Trophoblast cell (in vitro differentiated cells and primary cell): Measurements from ENCODE around the gene ASPSCR1.
"Not testable (repeated sequence)": the region's sequence is repeated elsewhere in the genome, so short reads cannot be mapped to it uniquely, and the experiment has no call there.

Source experiments
- DNase-seq, 2 donors: peaks; one replicate each; pipeline ENCODE4 v3.0.0-alpha.2; 2016
- H2AFZ ChIP-seq: 2 replicates; pipeline ENCODE4 v1.6.1; 2013; ENCODE audit warnings: low read length, moderate library complexity, mild to moderate bottlenecking; ENCODE audit not compliant: insufficient read depth, poor library complexity
- H2AK5ac ChIP-seq: 2 replicates; pipeline ENCODE4 v1.6.1; 2013; ENCODE audit warnings: mild to moderate bottlenecking, low read length
- H2BK120ac ChIP-seq: 2 replicates; pipeline ENCODE4 v1.6.1; 2013; ENCODE audit warnings: low read length, mild to moderate bottlenecking, moderate library complexity; ENCODE audit not compliant: insufficient read depth, poor library complexity
- H2BK12ac ChIP-seq: 2 replicates; pipeline ENCODE4 v1.6.1; 2013; ENCODE audit warnings: mild to moderate bottlenecking, low read length, moderate library complexity
- H2BK5ac ChIP-seq: 2 replicates; pipeline ENCODE4 v1.6.1; 2013; ENCODE audit warnings: low read length, low read depth, moderate library complexity, mild to moderate bottlenecking; ENCODE audit not compliant: poor library complexity
- H3K14ac ChIP-seq: 2 replicates; pipeline ENCODE4 v1.6.1; 2013; ENCODE audit warnings: mild to moderate bottlenecking, low read length
- H3K18ac ChIP-seq: 2 replicates; pipeline ENCODE4 v1.6.1; 2013; ENCODE audit warnings: mild to moderate bottlenecking, low read length
- H3K23ac ChIP-seq: 2 replicates; pipeline ENCODE4 v1.6.1; 2013; ENCODE audit warnings: low read length
- H3K27ac ChIP-seq: 2 replicates; pipeline ENCODE4 v1.5.1; 2013; ENCODE audit warnings: low read depth, mild to moderate bottlenecking, inconsistent platforms, low read length, moderate library complexity
- H3K27me3 ChIP-seq: 2 replicates; pipeline ENCODE4 v1.6.1; 2013; ENCODE audit warnings: inconsistent platforms, mild to moderate bottlenecking, low read length, moderate library complexity; ENCODE audit not compliant: insufficient read depth
- H3K36me3 ChIP-seq, 2 experiments: 1 replicate in 1 of 2; 2 replicates in 1 of 2; pipeline ENCODE4 v1.6.1; 2013; ENCODE audit warnings: low read length in 2 of 2, mild to moderate bottlenecking in 2 of 2, moderate library complexity in 1 of 2; ENCODE audit not compliant: insufficient read depth in 2 of 2, control insufficient read depth in 1 of 2
- H3K4ac ChIP-seq: 2 replicates; pipeline ENCODE4 v1.6.1; 2013; ENCODE audit warnings: low read depth, mild to moderate bottlenecking, low read length, moderate library complexity
- H3K4me1 ChIP-seq, 2 experiments: 1 replicate in 1 of 2; 2 replicates in 1 of 2; pipeline ENCODE4 v1.6.1; 2013; ENCODE audit warnings: low read length in 2 of 2, mild to moderate bottlenecking in 2 of 2, moderate library complexity in 1 of 2; ENCODE audit not compliant: insufficient read depth in 2 of 2, control insufficient read depth in 1 of 2
- H3K4me2 ChIP-seq: 2 replicates; pipeline ENCODE4 v1.6.1; 2013; ENCODE audit warnings: inconsistent platforms, mild to moderate bottlenecking, low read length, moderate library complexity
- H3K4me3 ChIP-seq: 2 replicates; pipeline ENCODE4 v1.5.1; 2013; ENCODE audit warnings: mild to moderate bottlenecking, low read depth, low read length, inconsistent platforms
- H3K79me1 ChIP-seq: one replicate; pipeline ENCODE4 v1.6.1; 2013; ENCODE audit warnings: low read length
- H3K79me2 ChIP-seq: 2 replicates; pipeline ENCODE4 v1.6.1; 2013; ENCODE audit warnings: low read length, mild to moderate bottlenecking; ENCODE audit not compliant: control insufficient read depth, insufficient read depth, poor library complexity
- H3K9ac ChIP-seq: 2 replicates; pipeline ENCODE4 v1.6.1; 2013; ENCODE audit warnings: mild to moderate bottlenecking, low read length
- H3K9me3 ChIP-seq: 2 replicates; pipeline ENCODE4 v1.6.1; 2013; ENCODE audit warnings: low read depth, mild to moderate bottlenecking, control low read depth, inconsistent platforms, low read length; ENCODE audit not compliant: insufficient read depth
- H4K12ac ChIP-seq: 2 replicates; pipeline ENCODE4 v1.6.1; 2013; ENCODE audit warnings: low read depth, mild to moderate bottlenecking, low read length, moderate library complexity
- H4K8ac ChIP-seq: 2 replicates; pipeline ENCODE4 v1.6.1; 2013; ENCODE audit warnings: low read depth, mild to moderate bottlenecking, low read length, moderate library complexity
- H4K91ac ChIP-seq: one replicate; pipeline ENCODE4 v1.6.1; 2013; ENCODE audit warnings: low read depth, mild to moderate bottlenecking, low read length, moderate library complexity
- WGBS: extraction: QIAGEN DNeasy Blood & Tissue Kit; methylation state at CpG from one replicate; pipeline ENCODE4 v1.1.7; 2013; ENCODE audit warnings: missing lambda C conversion rate; ENCODE audit not compliant: insufficient read length, insufficient coverage; ENCODE audit errors: extremely low coverage; 5-methylcytosine and 5-hydroxymethylcytosine counted together

Gene ASPSCR1

DNA sequence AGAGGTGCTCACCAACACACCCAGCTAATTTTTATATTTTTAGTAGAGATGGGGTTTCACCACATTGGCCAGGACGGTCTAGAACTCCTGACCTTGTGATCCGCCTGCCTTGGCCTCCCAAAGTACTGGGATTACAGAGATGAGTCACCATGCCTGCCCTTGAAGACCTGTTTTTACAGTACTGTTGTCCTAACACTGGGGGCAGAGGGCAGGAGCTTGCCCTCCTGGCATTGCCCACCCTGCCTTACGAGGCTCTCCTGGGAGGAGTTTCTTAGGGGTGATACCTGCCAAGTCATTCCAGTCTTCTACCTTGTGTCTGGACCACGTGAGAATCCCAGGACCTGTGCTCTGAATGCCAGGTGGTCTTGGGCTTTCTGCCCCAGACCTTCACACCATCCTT lies 2.7 kb downstream of the ASPSCR1 start:
- Histone ChIP-seq H3K4me2 (no peak overlapping the region), H2AFZ (no peak overlapping the region), H3K23ac (no peak overlapping the region), H4K12ac (no peak overlapping the region), H3K9ac (no peak overlapping the region), H3K27ac (peak overlapping the region; percentile 28), H3K27me3 (no peaks in the 10 kb centered on the region), H3K79me2 (peaks cover 10% of the 10 kb centered on the region), H4K8ac (no peak overlapping the region), H3K4me1 (peaks cover 32 to 41% of the 10 kb centered on the region in 2 experiments), H3K4ac (no peak overlapping the region), H2BK12ac (peak overlapping the region; percentile 37), H3K14ac (no peak overlapping the region), H3K4me3 (no peak overlapping the region), H2BK5ac (peak overlapping the region; percentile 36), H3K36me3 (peaks cover 6 to 15% of the 10 kb centered on the region in 2 experiments), H4K91ac (peak overlapping the region; percentile 59), H3K18ac (no peak overlapping the region), H3K79me1 (peaks cover 26% of the 10 kb centered on the region), H2BK120ac (no peak overlapping the region), H2AK5ac (peak overlapping the region; percentile 18), H3K9me3 (peaks cover 5% of the 10 kb centered on the region)
- no CpG with 5 or more reads among the region's 4 CpGs for WGBS
- DNase-seq, result peak in 1 of 2 donors; percentile 28

DNA sequence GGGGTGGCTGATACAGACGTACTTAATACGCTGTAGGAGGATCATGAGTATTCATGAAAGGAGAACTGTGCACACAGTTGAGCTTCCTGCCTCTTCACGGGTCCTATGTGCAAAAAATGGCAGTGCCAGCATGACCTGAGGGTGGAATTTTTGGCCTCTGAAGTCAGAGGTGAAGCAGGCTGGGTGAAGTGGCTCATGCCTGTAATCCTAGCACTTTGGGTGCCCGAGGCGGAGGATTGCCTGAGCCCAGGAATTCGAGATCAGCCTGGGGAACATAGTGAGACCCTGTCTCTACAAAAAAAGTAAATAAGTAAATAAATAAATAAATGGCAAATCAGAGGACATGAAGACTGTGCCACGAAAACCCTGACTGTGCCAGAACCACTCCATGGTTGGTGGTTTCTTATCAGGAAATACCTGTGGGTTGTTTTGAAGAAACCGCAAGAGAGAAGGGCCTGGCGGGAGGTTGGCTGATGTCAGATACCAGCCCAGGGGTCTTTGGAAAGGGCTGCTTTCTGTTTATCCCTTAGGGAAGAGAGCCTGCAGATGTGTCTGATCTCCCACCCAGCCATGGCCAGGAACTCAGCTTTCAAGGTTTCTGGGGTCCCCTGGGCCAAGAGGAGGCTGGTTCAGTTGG lies 3.4 kb downstream of the ASPSCR1 start:
- no peak overlapping the region for H2BK5ac ChIP-seq
- no peak overlapping the region for H4K8ac ChIP-seq
- peak overlapping the region; percentile 64 for H3K27ac ChIP-seq
- H3K4me3 ChIP-seq, result no peak overlapping the region
- peak overlapping the region; percentile 37 for H2BK12ac ChIP-seq
- no peak overlapping the region for H2BK120ac ChIP-seq
- peak overlapping the region; percentile 19 for H4K91ac ChIP-seq
- H2AK5ac ChIP-seq, result no peak overlapping the region
- H3K14ac ChIP-seq, result no peak overlapping the region
- no peak overlapping the region for H3K4me2 ChIP-seq
- H3K79me2 ChIP-seq, result peaks cover 10% of the 10 kb centered on the region
- no peak overlapping the region for H2AFZ ChIP-seq
- no peaks in the 10 kb centered on the region for H3K27me3 ChIP-seq
- H3K9me3 ChIP-seq, result peaks cover 5% of the 10 kb centered on the region
- peaks cover 32 to 41% of the 10 kb centered on the region in 2 experiments for H3K4me1 ChIP-seq
- peaks cover 26% of the 10 kb centered on the region for H3K79me1 ChIP-seq
- H3K4ac ChIP-seq, result no peak overlapping the region
- peaks cover 12 to 21% of the 10 kb centered on the region in 2 experiments for H3K36me3 ChIP-seq
- no peak overlapping the region for H3K9ac ChIP-seq
- no peak overlapping the region for H4K12ac ChIP-seq
- H3K23ac ChIP-seq, result no peak overlapping the region
- peak; percentile 96 to 98 for DNase-seq
- H3K18ac ChIP-seq, result no peak overlapping the region
- no CpG with 5 or more reads among the region's 9 CpGs for WGBS

DNA sequence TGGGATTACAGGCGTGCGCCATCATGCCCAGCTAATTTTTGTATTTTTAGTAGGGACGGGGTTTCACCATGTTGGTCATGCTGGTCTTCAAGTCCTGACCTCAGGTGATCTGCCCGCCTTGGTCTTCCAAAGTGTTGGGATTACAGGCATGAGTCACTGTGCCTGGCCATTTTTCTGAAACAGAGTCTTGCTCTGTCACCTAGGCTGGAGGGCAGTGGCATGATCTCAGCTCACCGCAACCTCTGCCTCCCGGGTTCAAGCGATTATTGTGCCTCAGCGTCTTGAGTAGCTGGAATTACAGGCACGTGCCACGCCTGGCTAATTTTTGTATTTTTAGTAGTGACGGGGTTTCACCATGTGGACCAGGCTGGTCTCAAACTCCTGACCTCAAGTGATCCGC lies 4.1 kb downstream of the ASPSCR1 start:
- peak; percentile 95 to 96 for DNase-seq
- WGBS, result no CpG with 5 or more reads among the region's 12 CpGs
- Histone ChIP-seq H3K4me1 (peaks cover 32 to 39% of the 10 kb centered on the region in 2 experiments), H3K79me1 (peaks cover 26% of the 10 kb centered on the region), H3K36me3 (peaks cover 15 to 26% of the 10 kb centered on the region in 2 experiments), H2BK12ac (peak overlapping the region; percentile 31), H3K27ac (peak overlapping the region; percentile 64), H4K91ac (peak overlapping the region; percentile 29)
- H3K23ac ChIP-seq, H2AK5ac ChIP-seq, H2BK5ac ChIP-seq, H3K9ac ChIP-seq, H2AFZ ChIP-seq, H3K9me3 ChIP-seq, H4K8ac ChIP-seq, H3K4ac ChIP-seq, H3K27me3 ChIP-seq, H3K18ac ChIP-seq, H3K79me2 ChIP-seq, H4K12ac ChIP-seq, H3K14ac ChIP-seq, H3K4me2 ChIP-seq, H2BK120ac ChIP-seq, H3K4me3 ChIP-seq: not testable (repeated sequence)

DNA sequence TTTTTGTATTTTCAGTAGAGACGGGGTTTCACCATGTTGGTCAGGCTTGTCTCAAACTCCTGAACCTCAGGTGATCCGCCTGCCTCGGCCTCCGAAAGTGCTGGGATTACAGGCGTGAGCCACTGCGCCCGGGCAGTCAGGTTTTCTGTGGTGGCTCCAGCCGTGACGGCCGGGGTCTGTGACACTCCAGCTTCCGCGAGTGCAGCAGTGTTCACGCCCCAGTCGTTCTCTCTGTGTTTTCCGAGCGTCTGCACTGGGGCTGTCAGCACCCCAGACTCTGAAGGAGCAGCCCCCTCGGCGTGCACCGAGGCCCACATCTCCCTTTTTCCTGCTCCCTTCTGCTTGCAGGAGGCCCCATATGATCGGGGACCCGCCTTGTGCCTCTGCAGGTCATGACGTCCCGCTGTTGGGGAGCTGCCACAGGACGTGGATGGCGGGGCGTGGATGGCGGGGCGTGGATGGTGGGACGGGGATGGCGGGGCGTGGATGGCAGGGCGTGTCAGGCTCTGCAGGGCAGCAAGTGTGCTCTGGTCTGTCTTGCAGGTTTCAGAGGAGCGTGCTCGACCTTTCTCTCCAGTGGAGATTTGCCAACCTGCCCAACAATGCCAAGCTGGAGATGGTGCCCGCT lies 5.7 kb downstream of the ASPSCR1 start:
- peak overlapping the region; percentile 65 for H3K4ac ChIP-seq
- peak overlapping the region; percentile 22 for H2BK5ac ChIP-seq
- H4K12ac ChIP-seq, result no peak overlapping the region
- peaks cover 25 to 30% of the 10 kb centered on the region in 2 experiments for H3K36me3 ChIP-seq
- H4K8ac ChIP-seq, result peak overlapping the region; percentile 1
- no peak overlapping the region for H3K4me2 ChIP-seq
- H3K4me1 ChIP-seq, result peaks cover 30 to 33% of the 10 kb centered on the region in 2 experiments
- peak overlapping the region; percentile 5 for H2BK12ac ChIP-seq
- peak overlapping the region; percentile 60 for H2BK120ac ChIP-seq
- peak overlapping the region; percentile 62 for H3K14ac ChIP-seq
- peak overlapping the region; percentile 50 for H3K27ac ChIP-seq
- peak overlapping the region; percentile 22 for H2AK5ac ChIP-seq
- H3K4me3 ChIP-seq, result no peak overlapping the region
- H3K27me3 ChIP-seq, result no peaks in the 10 kb centered on the region
- H4K91ac ChIP-seq, result peak overlapping the region; percentile 86
- H3K23ac ChIP-seq, result no peak overlapping the region
- no CpG with 5 or more reads among the region's 35 CpGs for WGBS
- H2AFZ ChIP-seq, result no peak overlapping the region
- DNase-seq, result no peak
- peaks cover 8% of the 10 kb centered on the region for H3K9me3 ChIP-seq
- no peak overlapping the region for H3K9ac ChIP-seq
- peak overlapping the region; percentile 7 for H3K18ac ChIP-seq
- H3K79me2 ChIP-seq, result peaks cover 3% of the 10 kb centered on the region
- peaks cover 13% of the 10 kb centered on the region for H3K79me1 ChIP-seq
